Diencephalon (tissue), 1 donor: ENCODE data around the gene EML2. TPM values are rescaled to one million over a fixed set of nuclear protein-coding genes. Genes with fewer than 3 reads are reported as not detected.

Experiments used
- small RNA-seq: library from RNA; depleted of rRNA; stranded (forward); fragments of <200 nt; gene quantifications from one replicate; pipeline ENCODE3, GENCODE V24; 2014
- total RNA-seq: library from RNA; depleted of rRNA; stranded (reverse); fragments of >200 nt; gene quantifications from one replicate; pipeline ENCODE4 v1.2.3, GENCODE V29; 2014

Gene EML2, protein sequence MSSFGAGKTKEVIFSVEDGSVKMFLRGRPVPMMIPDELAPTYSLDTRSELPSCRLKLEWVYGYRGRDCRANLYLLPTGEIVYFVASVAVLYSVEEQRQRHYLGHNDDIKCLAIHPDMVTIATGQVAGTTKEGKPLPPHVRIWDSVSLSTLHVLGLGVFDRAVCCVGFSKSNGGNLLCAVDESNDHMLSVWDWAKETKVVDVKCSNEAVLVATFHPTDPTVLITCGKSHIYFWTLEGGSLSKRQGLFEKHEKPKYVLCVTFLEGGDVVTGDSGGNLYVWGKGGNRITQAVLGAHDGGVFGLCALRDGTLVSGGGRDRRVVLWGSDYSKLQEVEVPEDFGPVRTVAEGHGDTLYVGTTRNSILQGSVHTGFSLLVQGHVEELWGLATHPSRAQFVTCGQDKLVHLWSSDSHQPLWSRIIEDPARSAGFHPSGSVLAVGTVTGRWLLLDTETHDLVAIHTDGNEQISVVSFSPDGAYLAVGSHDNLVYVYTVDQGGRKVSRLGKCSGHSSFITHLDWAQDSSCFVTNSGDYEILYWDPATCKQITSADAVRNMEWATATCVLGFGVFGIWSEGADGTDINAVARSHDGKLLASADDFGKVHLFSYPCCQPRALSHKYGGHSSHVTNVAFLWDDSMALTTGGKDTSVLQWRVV
- 42.2 TPM for total RNA-seq

GRCh38 chr19:45638930-45639729, at the start of gene EML2:
EML2 (minus strand) TSS chr19:45639397; CDS start chr19:45639376, 21 bp downstream.

GRCh38 chr19:45667620-45668341, 28.6 kb upstream of the EML2 start, which contains the start of gene GIPR:
GIPR (plus strand) TSS chr19:45668221; CDS start chr19:45669521, 1,300 bp downstream.

GRCh38 chr19:45601524-45602374, 37.4 kb downstream of the EML2 start, which contains the start of gene GPR4:
GPR4 (minus strand) TSS chr19:45602212; CDS start chr19:45591866, 10,346 bp downstream.

DNA sequence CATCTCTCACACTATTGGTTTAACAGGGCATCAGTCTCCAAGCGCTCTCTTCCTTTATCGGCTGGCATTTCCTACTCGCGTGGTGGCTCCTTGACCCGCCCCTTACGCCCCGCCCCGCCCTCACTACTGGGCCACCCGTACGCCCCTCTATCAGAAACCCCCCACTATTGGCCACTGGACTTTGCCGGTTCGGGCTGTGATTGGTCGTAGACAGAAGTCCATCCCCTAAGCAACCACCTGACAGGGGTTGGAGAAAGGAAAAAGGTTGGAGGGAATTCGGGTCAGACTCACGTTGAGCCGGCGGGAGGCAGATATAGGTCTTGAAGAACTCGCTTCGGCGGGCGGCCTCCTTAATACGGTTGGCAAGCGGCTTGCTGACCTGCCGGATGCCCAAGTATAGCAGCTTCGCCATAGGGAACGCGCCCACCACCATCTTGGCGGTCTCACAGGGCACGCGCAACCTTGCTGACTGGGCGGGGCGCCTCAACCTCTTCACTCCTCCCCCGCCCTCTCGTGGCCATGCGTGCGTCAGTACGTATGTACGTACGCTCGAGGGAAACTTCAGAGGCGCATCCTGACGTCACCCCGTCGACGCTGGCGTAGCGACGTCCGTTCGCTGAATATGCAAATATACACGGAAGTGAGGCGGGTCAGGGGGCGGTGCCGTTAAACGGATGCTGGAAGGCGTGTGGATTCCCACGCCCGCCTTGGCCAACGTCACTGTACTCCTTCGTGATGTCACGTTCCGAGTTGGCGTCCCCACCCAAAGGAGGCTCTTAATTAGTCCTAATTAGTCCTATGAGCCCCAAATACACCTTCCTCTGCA, 54.7 kb downstream of the EML2 start, which contains the start of gene OPA3:
Gene OPA3 (minus strand): TSS at position 471 of the 826 bp plus-strand sequence. CDS start 38 bp downstream, at position 433.

Small RNA genes within 50 kb of the gene (small RNA-seq; reads per million reads assigned to genes)
- gene MIR642A = not detected
- 0.08 reads per million for gene RN7SL836P

Other genes with a start within 250 kb of the EML2 start
- 0.46 TPM for gene PPP1R13L, start 234.3 kb downstream of the EML2 start, total RNA-seq
- gene POLR1G, start 232.8 kb downstream of the EML2 start, total RNA-seq = 6.5 TPM
- 41.3 TPM for gene ERCC1, start 215.5 kb downstream of the EML2 start, total RNA-seq
- 4.4 TPM for gene FOSB, start 171.4 kb downstream of the EML2 start, total RNA-seq
- 59.1 TPM for gene RTN2, start 142.3 kb downstream of the EML2 start, total RNA-seq
- 1.2 TPM for gene PPM1N, start 141.0 kb downstream of the EML2 start, total RNA-seq
- 15.7 TPM for gene VASP, start 131.9 kb downstream of the EML2 start, total RNA-seq
- gene OPA3, start 54.6 kb downstream of the EML2 start, total RNA-seq = 4.8 TPM
- 0.23 TPM for gene GPR4, start 37.2 kb downstream of the EML2 start, total RNA-seq
- gene GIPR, start 28.8 kb upstream of the EML2 start, total RNA-seq = not detected
- gene SNRPD2, start 52.6 kb upstream of the EML2 start, total RNA-seq = 132 TPM
- 4.4 TPM for gene QPCTL, start 53.3 kb upstream of the EML2 start, total RNA-seq
- gene FBXO46, start 91.5 kb upstream of the EML2 start, total RNA-seq = 7.8 TPM
- gene MEIOSIN, start 94.0 kb upstream of the EML2 start, total RNA-seq = not detected
- gene SIX5, start 129.9 kb upstream of the EML2 start, total RNA-seq = 1.8 TPM
- 20.3 TPM for gene DMPK, start 143.1 kb upstream of the EML2 start, total RNA-seq
- gene DMWD, start 153.4 kb upstream of the EML2 start, total RNA-seq = 48.2 TPM
- gene RSPH6A, start 175.9 kb upstream of the EML2 start, total RNA-seq = 0.23 TPM
- gene SYMPK, start 223.8 kb upstream of the EML2 start, total RNA-seq = 19.6 TPM
- not detected for gene FOXA3, start 224.9 kb upstream of the EML2 start, total RNA-seq
- 28.4 TPM for gene IRF2BP1, start 246.7 kb upstream of the EML2 start, total RNA-seq